Heart left ventricle (tissue), 13 donors: ENCODE measurements around the gene GHITM.

ENCODE experiments used
- POLR2A ChIP-seq, 2 donors: fragments of 450-650 bp; IDR thresholded peaks; one replicate each; pipeline ENCODE4 v1.6.1; 2017; ENCODE audit warnings: antibody characterized with exemption in 2 of 2, mild to moderate bottlenecking in 2 of 2, moderate library complexity in 2 of 2
- TF ChIP-seq, protein P1 (sequence below), 12 donors: fragments of 200-600 bp; sonication (generic) in 4 of 12; IDR thresholded peaks; one replicate each; pipeline versions ENCODE4 v1.5.0 to v1.8.0; 2018 to 2022; ENCODE audit warnings: antibody characterized with exemption in 12 of 12, mild to moderate bottlenecking in 5 of 12
- donor health status: ischemic (EF 13 %, LVEDD 7.1; RV severe dilation, severe dysfunction).
- donor health status: DM: no; HTN: yes; CAD: no.
- donor health status: DM: no; HTN: no; CAD: no.
- donor health status: ischemic (EF 25% LVEDD 6.9; RV normal size, moderate dysfunction).
- donor health status: ischemic (EF 25% LVEDD 5.7; RV mildly dilated, moderate dysfunction).
- donor health status: ischemic (EF 35%, LVEDD 5.7; RV mildly dilated, moderate dysfunction).
- donor health status: nonischemic (EF 11% LVEDD 7.7; RV severe dilation, severe dysfunction).
- donor health status: DM: yes; HTN: yes; CAD: no.
- donor health status: PGD.
- donor health status: ischemic (EF 29% LVEDD 5.4; RV normal size, mild dysfunction).
- donor health status: nonischemic (EF 23%, LVEDD 6.1; RV moderate dilation, normal function).

- TF ChIP-seq POLR2A (IDR thresholded peaks at IDR 0.05): no peak
- TF ChIP-seq, protein P1, sequence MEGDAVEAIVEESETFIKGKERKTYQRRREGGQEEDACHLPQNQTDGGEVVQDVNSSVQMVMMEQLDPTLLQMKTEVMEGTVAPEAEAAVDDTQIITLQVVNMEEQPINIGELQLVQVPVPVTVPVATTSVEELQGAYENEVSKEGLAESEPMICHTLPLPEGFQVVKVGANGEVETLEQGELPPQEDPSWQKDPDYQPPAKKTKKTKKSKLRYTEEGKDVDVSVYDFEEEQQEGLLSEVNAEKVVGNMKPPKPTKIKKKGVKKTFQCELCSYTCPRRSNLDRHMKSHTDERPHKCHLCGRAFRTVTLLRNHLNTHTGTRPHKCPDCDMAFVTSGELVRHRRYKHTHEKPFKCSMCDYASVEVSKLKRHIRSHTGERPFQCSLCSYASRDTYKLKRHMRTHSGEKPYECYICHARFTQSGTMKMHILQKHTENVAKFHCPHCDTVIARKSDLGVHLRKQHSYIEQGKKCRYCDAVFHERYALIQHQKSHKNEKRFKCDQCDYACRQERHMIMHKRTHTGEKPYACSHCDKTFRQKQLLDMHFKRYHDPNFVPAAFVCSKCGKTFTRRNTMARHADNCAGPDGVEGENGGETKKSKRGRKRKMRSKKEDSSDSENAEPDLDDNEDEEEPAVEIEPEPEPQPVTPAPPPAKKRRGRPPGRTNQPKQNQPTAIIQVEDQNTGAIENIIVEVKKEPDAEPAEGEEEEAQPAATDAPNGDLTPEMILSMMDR (IDR thresholded peaks at IDR 0.05): no peak
Measured at GRCh38 chr10:84155521-84155920, 16.2 kb downstream of the GHITM start.
